ENCODE data around the gene CRHR2.

Gene CRHR2

DNA sequence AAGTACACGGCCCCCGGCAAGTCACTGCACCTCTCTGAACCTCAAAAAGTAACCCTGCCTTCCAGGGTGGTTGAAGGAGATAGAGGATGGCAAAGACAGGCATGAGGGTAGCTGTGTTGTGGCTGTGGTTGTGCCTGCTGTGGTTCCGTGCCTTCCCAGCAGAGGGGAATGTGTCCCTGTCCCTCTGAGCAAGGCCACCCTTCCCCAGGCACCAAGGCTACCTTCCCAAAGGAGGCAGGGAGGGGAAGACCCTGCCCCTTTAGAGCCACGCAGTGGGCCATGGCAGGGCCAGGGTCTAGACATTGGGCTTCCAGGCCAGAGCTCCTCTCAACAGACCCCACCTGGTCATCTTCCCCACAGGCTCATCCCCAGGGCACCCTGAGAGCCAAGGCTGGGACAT lies 18.8 kb downstream of the CRHR2 start:
- no peak overlapping the region for H3K9ac ChIP-seq
- TF ChIP-seq Cebpa-rat (IDR thresholded peaks at IDR 0.05) = no peak
- H3K4me1 ChIP-seq = peaks cover 6 to 28% (median 25%) of the 10 kb centered on the region in 10 experiments; a peak in 17 of 20 replicates
- H3K4me3 ChIP-seq = no peak overlapping the region
- no peaks in the 10 kb centered on the region for H3K36me3 ChIP-seq
- no peak overlapping the region for H3K27ac ChIP-seq
- no peaks in the 10 kb centered on the region; a peak in 1 of 22 replicates for H4K20me1 ChIP-seq
- no peaks in the 10 kb centered on the region for H3K27me3 ChIP-seq
- H3K4me2 ChIP-seq = no peak overlapping the region
- no peaks in the 10 kb centered on the region; a peak in 1 of 22 replicates for H3K9me3 ChIP-seq (replicated peaks in 1 of 11)

DNA sequence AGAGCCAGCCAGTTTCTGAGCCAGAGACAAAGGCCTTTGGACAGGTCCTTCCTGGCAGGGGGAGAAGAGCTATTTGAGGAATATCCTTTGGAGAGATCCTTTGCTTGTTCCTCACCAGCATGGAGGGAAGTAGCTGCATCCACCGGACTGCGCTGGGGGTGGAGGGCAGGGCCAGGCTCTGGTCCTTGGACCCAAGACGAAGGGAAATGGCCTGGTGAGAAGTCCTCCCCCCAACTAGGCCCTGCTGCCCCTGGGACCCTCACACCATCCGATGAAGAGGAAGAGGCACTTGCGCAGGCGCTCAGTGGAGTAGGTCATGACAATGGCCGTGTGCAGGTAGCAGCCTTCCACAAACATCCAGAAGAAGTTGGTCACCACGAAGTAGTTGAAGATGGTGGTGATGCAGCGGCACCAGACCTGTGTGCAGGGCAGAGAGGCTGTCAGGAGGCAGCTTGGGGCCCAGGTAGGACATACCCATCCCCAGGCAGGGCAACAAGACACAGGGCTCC lies 19.8 kb downstream of the CRHR2 start:
- H3K36me3 ChIP-seq = no peaks in the 10 kb centered on the region
- no peak overlapping the region for H3K9ac ChIP-seq
- no peak overlapping the region for H3K27ac ChIP-seq
- H3K4me1 ChIP-seq = peaks cover 6 to 37% (median 35%) of the 10 kb centered on the region in 10 experiments; a peak in 17 of 20 replicates
- no peaks in the 10 kb centered on the region; a peak in 1 of 22 replicates for H4K20me1 ChIP-seq
- no peak for TF ChIP-seq Cebpa-rat (IDR thresholded peaks at IDR 0.05)
- no peaks in the 10 kb centered on the region for H3K27me3 ChIP-seq
- no peaks in the 10 kb centered on the region; a peak in 1 of 22 replicates for H3K9me3 ChIP-seq (replicated peaks in 1 of 11)
- no peak overlapping the region for H3K4me2 ChIP-seq
- no peak overlapping the region for H3K4me3 ChIP-seq

DNA sequence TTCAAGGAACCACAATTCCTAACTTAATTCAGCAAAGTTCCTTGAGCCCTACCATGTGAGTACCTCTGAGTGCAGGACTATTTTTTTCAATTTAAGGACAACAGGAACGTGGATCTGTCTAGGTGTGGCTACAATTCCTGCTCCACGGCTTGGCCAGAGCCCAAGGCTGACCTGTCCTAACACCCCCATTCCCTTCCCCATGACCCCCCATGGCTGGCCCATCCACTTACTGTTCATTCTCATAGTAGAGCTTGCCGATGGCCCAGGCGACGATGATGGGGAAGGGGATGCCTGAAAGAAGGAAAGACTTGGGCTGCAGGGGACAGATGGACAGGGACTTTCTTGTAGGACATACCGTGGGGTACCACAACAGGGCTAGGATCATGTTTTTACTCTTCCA lies 20.3 kb downstream of the CRHR2 start:
- H3K36me3 ChIP-seq = no peaks in the 10 kb centered on the region
- H3K4me1 ChIP-seq = peaks cover 6 to 43% (median 40%) of the 10 kb centered on the region in 10 experiments; a peak in 18 of 20 replicates
- H3K9ac ChIP-seq = no peak overlapping the region
- no peaks in the 10 kb centered on the region for H3K27me3 ChIP-seq
- H4K20me1 ChIP-seq = no peaks in the 10 kb centered on the region; a peak in 1 of 22 replicates
- no peak overlapping the region for H3K4me2 ChIP-seq
- H3K27ac ChIP-seq = no peak overlapping the region
- H3K4me3 ChIP-seq = no peak overlapping the region
- no peaks in the 10 kb centered on the region; a peak in 1 of 22 replicates for H3K9me3 ChIP-seq (replicated peaks in 1 of 11)
- no peak for TF ChIP-seq Cebpa-rat (IDR thresholded peaks at IDR 0.05)

DNA sequence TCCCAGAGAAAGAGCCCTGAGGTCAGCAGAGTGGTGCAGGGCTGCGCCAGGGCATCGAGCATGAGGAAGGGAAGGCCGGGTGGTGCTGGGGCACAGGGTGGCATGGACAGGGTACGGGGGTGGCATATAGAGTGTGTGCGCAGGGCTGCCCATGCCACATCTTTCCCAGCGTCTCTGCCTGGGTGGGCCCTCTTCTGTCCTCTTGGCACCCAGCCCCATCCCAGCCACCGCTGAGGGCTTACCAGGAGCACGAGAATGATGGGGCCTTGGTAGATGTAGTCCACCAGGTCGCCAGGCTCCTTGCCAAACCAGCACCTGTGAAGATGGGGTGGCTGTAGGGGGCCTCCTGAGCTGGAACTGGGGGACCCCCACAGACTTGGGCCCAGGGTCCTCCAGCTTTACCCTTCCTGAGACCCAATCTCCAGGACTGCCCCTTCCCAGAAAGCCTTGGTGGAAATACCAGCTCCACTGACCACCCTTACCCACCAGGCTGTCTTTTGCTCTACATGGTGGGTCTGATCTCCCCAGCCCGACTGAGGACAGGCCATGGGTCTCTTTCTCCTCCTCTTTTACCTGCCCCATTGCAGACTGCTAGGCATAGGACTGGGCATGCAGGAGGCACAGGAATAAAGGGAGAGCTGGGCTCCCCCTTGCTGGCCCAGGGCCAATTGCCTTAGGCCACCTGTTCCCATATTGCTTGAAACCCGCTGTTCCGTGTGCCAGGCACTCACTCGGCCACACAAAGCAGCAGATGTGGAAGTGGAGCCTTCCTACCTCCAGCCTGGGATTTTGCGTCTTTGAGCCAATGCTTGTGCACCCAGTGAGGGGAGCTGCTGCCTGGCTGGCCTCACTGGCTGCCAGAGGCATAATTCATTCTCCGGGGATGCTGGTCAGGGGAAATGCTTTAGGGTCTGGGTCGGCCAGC lies 21.7 kb downstream of the CRHR2 start:
- peaks cover 14 to 56% (median 54%) of the 10 kb centered on the region in 10 experiments for H3K4me1 ChIP-seq
- H3K9me3 ChIP-seq (replicated peaks in 1 of 11) = no peaks in the 10 kb centered on the region; a peak in 1 of 22 replicates
- no peaks in the 10 kb centered on the region for H3K36me3 ChIP-seq
- H3K4me3 ChIP-seq = no peak overlapping the region
- H3K9ac ChIP-seq = no peak overlapping the region
- H3K27me3 ChIP-seq = no peaks in the 10 kb centered on the region
- H3K4me2 ChIP-seq = peak overlapping the region in 9 of 11 experiments; percentile 46 to 89 (median 85); a peak in 18 of 22 replicates
- peak overlapping the region in 5 of 11 experiments; percentile 19 to 97 (median 90); a peak in 7 of 22 replicates for H3K27ac ChIP-seq
- no peak for TF ChIP-seq Cebpa-rat (IDR thresholded peaks at IDR 0.05)
- no peaks in the 10 kb centered on the region; a peak in 1 of 22 replicates for H4K20me1 ChIP-seq

DNA sequence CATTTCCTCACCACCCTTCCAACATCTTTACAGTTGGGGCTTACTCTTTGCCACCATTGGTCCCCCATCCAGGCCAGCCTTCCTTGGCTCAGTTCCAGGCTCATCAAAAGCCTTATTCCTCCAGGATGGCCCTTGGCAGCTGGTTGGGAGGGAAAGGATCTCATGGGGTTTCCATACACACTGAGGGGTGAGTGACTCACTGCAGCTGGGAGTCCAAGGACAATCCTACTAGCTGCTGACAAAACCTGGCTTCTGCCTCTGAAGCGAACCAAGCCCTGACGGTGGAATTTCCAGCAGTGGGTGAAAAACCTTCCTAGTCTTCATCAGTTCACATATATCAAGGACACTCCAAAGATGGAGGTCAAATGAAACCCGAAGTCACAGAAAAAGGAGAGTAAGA lies 22.9 kb downstream of the CRHR2 start:
- peak overlapping the region in 8 of 11 experiments; percentile 49 to 97 (median 84); a peak in 15 of 22 replicates for H3K27ac ChIP-seq
- H3K9ac ChIP-seq = peak overlapping the region in 7 of 11 experiments; percentile 11 to 77 (median 61); a peak in 11 of 22 replicates
- H3K36me3 ChIP-seq = no peaks in the 10 kb centered on the region
- peaks cover 14 to 67% (median 62%) of the 10 kb centered on the region in 10 experiments for H3K4me1 ChIP-seq
- H4K20me1 ChIP-seq = no peaks in the 10 kb centered on the region
- peak overlapping the region; percentile 10 to 89 (median 85); a peak in 19 of 22 replicates for H3K4me2 ChIP-seq
- no peaks in the 10 kb centered on the region; a peak in 1 of 22 replicates for H3K9me3 ChIP-seq (replicated peaks in 1 of 11)
- no peak for TF ChIP-seq Cebpa-rat (IDR thresholded peaks at IDR 0.05)
- H3K27me3 ChIP-seq = no peaks in the 10 kb centered on the region
- no peak overlapping the region; a peak in 1 of 20 replicates for H3K4me3 ChIP-seq

DNA sequence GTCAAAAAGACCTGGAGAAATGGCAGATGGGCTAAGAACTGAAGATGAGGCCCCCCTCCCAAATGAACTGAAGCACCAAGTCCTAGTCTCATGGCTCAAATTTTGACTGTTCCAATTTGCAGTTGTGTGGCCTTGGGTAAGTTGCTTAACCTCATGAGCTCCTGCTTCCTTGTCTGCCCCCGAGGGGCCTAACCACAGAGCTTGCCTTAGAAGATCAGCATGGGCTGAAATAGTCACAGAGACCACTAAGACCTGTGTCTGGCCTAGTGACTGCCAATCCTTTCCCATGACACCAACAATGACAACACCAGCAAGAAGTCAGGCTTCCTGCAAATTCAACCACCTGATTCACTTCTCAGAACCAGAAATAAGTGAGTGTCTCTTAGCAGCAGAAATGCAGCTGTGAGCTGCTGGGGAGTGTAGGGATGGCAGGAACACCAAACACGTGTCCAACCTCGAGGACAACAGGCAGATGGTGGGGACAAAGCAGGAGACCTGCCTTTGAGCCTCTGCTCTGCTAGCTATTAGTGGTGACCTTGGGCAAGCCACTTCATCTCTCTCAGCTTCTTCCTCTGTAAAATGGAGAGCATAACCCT lies 23.7 kb downstream of the CRHR2 start:
- peak in 6 of 11 experiments; percentile 66 to 98 (median 94); a peak in 11 of 22 replicates for TF ChIP-seq Cebpa-rat (IDR thresholded peaks at IDR 0.05)
- Histone ChIP-seq H3K36me3 (no peaks in the 10 kb centered on the region), H3K4me3 (no peak overlapping the region; a peak in 1 of 20 replicates), H3K4me2 (peak overlapping the region; percentile 10 to 89 (median 85); a peak in 19 of 22 replicates), H3K27ac (peak overlapping the region in 8 of 11 experiments; percentile 49 to 97 (median 84); a peak in 16 of 22 replicates), H3K4me1 (peaks cover 14 to 75% (median 67%) of the 10 kb centered on the region in 10 experiments), H3K27me3 (no peaks in the 10 kb centered on the region), H4K20me1 (no peaks in the 10 kb centered on the region), H3K9ac (peak overlapping the region in 7 of 11 experiments; percentile 11 to 81 (median 70); a peak in 12 of 22 replicates), H3K9me3 (replicated peaks in 1 of 11) (no peaks in the 10 kb centered on the region; a peak in 1 of 22 replicates)

DNA sequence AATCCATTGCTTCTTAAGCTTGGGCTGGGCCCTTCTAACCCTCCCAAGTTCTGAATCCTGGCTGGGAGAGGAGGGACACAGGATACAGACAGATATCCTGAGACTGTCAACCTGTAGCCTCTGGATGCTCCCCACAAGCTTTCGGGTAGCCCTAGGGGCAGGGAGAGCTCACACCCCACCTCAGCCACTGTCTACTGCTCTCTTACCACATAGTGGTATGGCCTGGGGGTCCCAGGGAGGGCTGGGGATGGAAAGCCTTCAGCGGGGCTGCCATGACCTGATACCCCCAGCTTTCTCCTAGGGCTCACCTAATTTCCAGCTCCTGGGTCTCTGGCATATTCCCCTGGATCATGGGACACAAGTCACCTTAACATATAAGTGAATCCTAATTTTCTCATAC lies 25.1 kb downstream of the CRHR2 start:
- no peak for TF ChIP-seq Cebpa-rat (IDR thresholded peaks at IDR 0.05)

More for the DNA sequence above, 25.1 kb downstream of the CRHR2 start:
- no peaks in the 10 kb centered on the region for H3K9me3 ChIP-seq (replicated peaks in 1 of 11)
- H3K4me2 ChIP-seq = peak overlapping the region in 10 of 11 experiments; percentile 18 to 89 (median 85); a peak in 17 of 22 replicates
- H3K36me3 ChIP-seq = no peaks in the 10 kb centered on the region
- H3K27me3 ChIP-seq = no peaks in the 10 kb centered on the region
- H3K27ac ChIP-seq = peak overlapping the region in 7 of 11 experiments; percentile 63 to 97 (median 90); a peak in 16 of 22 replicates
- peak overlapping the region in 6 of 11 experiments; percentile 54 to 82 (median 74); a peak in 11 of 22 replicates for H3K9ac ChIP-seq
- H3K4me1 ChIP-seq = peaks cover 20 to 89% (median 81%) of the 10 kb centered on the region in 10 experiments
- no peak overlapping the region for H3K4me3 ChIP-seq
- no peaks in the 10 kb centered on the region for H4K20me1 ChIP-seq
